Measurements from ENCODE around the gene C2CD3. TPM values are rescaled to one million over a fixed set of nuclear protein-coding genes. Genes with fewer than 3 reads are reported as not detected.

C2CD3 gene
- total and polyA plus RNA-seq, 9 of the 15 experiments (the other 6 are each of a cell fraction or from before 2014, with no cell fraction given) = 4.4 to 20.2 (median 15.4) TPM

DNA sequence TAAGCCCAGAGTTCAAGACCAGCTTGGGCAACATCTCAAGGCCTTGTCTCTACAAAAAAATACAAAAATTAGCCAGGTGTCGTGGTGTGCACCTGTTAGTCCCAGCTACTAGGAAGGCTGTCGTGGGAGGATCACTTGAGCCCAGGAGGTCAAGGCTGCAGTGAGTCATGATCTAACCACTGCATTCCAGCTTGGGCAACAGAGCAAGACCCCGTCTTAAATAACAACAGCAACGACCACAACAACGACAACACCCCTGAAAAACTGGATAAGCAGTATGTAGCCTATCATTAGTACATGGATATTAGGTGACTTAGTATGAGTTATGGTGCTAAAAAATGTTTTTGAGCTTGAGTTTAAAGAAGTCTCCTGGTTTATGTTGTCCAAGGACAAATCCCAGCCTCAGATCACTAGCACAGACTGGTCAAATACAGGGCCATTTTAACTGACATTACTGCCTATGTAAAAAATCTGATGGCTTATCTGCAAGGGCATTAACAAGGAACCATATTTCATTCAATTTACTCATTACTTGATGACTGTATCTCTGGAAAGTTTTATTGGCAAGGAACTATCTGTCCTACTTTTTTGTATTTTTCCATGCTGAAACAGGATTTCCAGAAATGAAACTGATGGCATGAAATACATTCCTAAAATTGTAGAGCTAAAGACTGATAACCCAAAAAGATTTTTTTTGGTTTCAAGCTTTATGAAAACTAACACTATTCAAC lies 23.4 kb downstream of the C2CD3 start:
- no TSS peak for BruUV-seq (replicated peaks)
- intact Hi-C loops (cut with micrococcal nuclease) (no loop called here), in situ Hi-C loops (cut with MboI) (no loop called here)
- H3K27ac ChIP-seq (ENCODE audit: extremely low read depth, low read depth, low read length) = no peak overlapping the region
- no peaks in the 10 kb centered on the region for H3K4me1 ChIP-seq (replicated peaks in 1 of 2; ENCODE audit: control insufficient read depth in 2 of 2, insufficient read depth in 2 of 2, low read length in 2 of 2)
- DNase-seq (ENCODE audit: extremely low read depth in 1 of 4, low spot score in 3 of 4) (no peak), ATAC-seq (no peak), FAIRE-seq (no peak)
- no peaks in the 10 kb centered on the region for H3K27me3 ChIP-seq (ENCODE audit: control insufficient read depth in 2 of 2, insufficient read depth in 2 of 2, low read length in 2 of 2)
- no peaks in the 10 kb centered on the region for H3K9me3 ChIP-seq (replicated peaks; ENCODE audit: control insufficient read depth, insufficient read depth, low read depth, low read length)
- H2AFZ ChIP-seq (ENCODE audit: low read depth, low read length) = no peak overlapping the region
- H3K9ac ChIP-seq (ENCODE audit: insufficient read depth in 1 of 2, low read depth in 2 of 2, low read length in 2 of 2) = no peak overlapping the region
- ChIA-PET POLR2A (interaction anchor here (0.6 kb wide), 1 partner anchor 598 kb away, joined by 3 read pairs; no protein-coding TSS in a partner anchor), CTCF (ENCODE audit: low intra/inter-chr PET ratio) (no interaction called here)
- TF ChIP-seq, protein P1, sequence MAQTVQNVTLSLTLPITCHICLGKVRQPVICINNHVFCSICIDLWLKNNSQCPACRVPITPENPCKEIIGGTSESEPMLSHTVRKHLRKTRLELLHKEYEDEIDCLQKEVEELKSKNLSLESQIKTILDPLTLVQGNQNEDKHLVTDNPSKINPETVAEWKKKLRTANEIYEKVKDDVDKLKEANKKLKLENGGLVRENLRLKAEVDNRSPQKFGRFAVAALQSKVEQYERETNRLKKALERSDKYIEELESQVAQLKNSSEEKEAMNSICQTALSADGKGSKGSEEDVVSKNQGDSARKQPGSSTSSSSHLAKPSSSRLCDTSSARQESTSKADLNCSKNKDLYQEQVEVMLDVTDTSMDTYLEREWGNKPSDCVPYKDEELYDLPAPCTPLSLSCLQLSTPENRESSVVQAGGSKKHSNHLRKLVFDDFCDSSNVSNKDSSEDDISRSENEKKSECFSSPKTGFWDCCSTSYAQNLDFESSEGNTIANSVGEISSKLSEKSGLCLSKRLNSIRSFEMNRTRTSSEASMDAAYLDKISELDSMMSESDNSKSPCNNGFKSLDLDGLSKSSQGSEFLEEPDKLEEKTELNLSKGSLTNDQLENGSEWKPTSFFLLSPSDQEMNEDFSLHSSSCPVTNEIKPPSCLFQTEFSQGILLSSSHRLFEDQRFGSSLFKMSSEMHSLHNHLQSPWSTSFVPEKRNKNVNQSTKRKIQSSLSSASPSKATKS (CRISPR knock-in tag; IDR thresholded peaks at IDR 0.05) = no peak
- TF ChIP-seq SMAD2 (IDR thresholded peaks at IDR 0.05; ENCODE audit: low read depth, low read length) (no peak), ATF7 (IDR thresholded peaks at IDR 0.05) (no peak), ZNF644 (tag; IDR thresholded peaks at IDR 0.05; ENCODE audit: low read depth) (no peak), ZBTB2 (IDR thresholded peaks at IDR 0.05) (no peak), TEAD1 (CRISPR knock-in tag; IDR thresholded peaks at IDR 0.05) (peak in 1 of 2 experiments; percentile 22; a peak in 1 of 4 replicates), NCOA2 (IDR thresholded peaks at IDR 0.05; ENCODE audit: partially characterized antibody in 2 of 2) (no peak), CBFA2T2 (conservative IDR thresholded peaks at IDR 0.05) (0 out of 2 replicates have a peak, but pooled peaks have one; percentile 2), CBX3 (IDR thresholded peaks at IDR 0.05; ENCODE audit: borderline replicate concordance in 1 of 2, low read length in 2 of 2) (no peak), SMARCA4 (IDR thresholded peaks at IDR 0.05) (no peak), MCM2 (IDR thresholded peaks at IDR 0.05; ENCODE audit: low read depth) (no peak), ZNF121 (CRISPR knock-in tag; conservative IDR thresholded peaks at IDR 0.05) (peak; percentile 57), DIDO1 (tag; IDR thresholded peaks at IDR 0.05; ENCODE audit: low read depth) (no peak)
- 0 out of 3 replicates have a peak, but pooled peaks cover 5% of the 10 kb centered on the region for H3K36me3 ChIP-seq (ENCODE audit: control insufficient read depth, insufficient read depth, low read length)
- 0 out of 3 replicates have a peak, but pooled peaks cover 5% of the 10 kb centered on the region for H3K79me2 ChIP-seq (ENCODE audit: control insufficient read depth, insufficient read depth, low read length)
- no peaks in the 10 kb centered on the region for H3K9me1 ChIP-seq (ENCODE audit: control insufficient read depth, insufficient read depth, low read length)
- 63% methylated on average over 5 of the region's 5 CpGs for WGBS (ENCODE audit: insufficient coverage, low coverage, missing lambda C conversion rate)
- no peak overlapping the region for H3K4me2 ChIP-seq (ENCODE audit: insufficient read depth, low read length)
- H3K4me3 ChIP-seq = no peak overlapping the region
- no peaks in the 10 kb centered on the region for H4K20me1 ChIP-seq (replicated peaks; ENCODE audit: control insufficient read depth, insufficient read depth, low read length)
